Retinal pigment epithelial cell (primary cell): ENCODE measurements around the gene ZNF605.

Source experiments
- DNase-seq: peaks from one replicate; pipeline ENCODE4 v3.0.0-alpha.2; 2010; ENCODE audit warnings: low read depth
- H3K4me3 ChIP-seq: 2 replicates; pipeline ENCODE4 v1.5.1; 2011; ENCODE audit warnings: mild to moderate bottlenecking, low read length, control low read depth, moderate library complexity
- CTCF ChIP-seq: conservative IDR thresholded peaks from 2 replicates; pipeline ENCODE4 v1.5.1; 2011; ENCODE audit warnings: low read depth, low read length, control low read depth, inconsistent platforms

Gene ZNF605

GRCh38 chr12:132874175-132874574, 81.9 kb downstream of the ZNF605 start:
- DNase-seq: no peak
- no peak for TF ChIP-seq CTCF
- H3K4me3 ChIP-seq: no peak overlapping the region

DNA sequence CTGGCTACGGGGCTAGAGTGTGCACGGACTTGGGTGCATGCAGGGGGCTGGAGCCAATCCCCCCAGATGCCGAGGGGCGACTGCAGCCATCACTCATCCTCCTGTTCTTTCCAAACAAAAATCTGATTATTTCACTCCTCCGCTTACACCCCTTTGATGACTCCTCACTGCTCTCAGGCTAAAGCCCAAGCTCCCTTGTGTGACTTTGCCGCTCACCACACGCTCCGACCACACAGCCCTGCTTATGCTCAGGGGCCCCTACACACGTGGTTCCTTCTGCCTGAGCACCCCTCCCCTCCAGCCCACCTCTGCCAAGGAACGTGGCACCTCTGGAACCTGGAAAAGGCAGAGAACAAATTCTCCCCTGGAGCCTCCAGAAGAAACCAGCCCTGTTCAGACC, 82.4 kb downstream of the ZNF605 start:
- no peak overlapping the region for H3K4me3 ChIP-seq
- TF ChIP-seq CTCF: no peak
- no peak for DNase-seq

GRCh38 chr12:132872975-132873421, 83.1 kb downstream of the ZNF605 start:
- no peak overlapping the region for H3K4me3 ChIP-seq
- no peak for DNase-seq
- TF ChIP-seq CTCF: no peak

DNA sequence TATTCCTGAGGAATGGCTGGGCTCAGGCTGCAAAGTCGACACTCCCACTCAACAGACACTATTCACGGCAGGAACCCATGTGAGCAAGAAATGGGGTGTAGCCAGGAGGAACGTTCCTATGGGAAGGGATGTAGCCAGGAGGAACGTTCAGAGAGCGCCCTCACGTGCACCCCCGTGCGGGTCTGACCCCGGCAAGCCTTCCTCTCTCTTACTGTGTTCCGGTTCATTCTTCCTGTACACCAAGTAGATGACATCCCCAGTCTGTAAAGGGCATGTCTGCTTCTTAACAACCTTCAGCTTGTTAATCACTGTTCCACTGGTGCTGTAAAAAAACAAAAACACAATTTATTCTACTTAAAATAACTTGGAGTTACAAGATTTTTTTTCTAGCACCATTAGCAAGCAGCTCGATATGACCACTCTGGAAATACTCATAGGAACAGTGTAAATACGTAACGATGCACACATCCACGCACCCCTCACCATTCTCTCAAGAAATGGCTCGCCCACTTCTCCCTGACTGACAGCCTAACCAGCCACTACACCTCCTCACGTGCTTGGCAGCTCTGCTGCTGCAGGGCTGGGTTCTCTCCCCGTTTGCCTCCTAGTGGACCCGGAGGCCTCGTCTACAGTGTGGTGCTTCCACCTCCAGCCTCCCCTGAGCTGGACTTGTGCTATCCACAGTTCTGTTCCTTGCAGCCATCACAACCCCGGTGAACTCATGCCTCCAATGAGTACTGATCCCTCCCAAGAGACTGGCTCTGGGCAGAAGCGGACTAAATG, 83.8 kb downstream of the ZNF605 start:
- no peak overlapping the region for H3K4me3 ChIP-seq
- no peak for DNase-seq
- no peak for TF ChIP-seq CTCF

DNA sequence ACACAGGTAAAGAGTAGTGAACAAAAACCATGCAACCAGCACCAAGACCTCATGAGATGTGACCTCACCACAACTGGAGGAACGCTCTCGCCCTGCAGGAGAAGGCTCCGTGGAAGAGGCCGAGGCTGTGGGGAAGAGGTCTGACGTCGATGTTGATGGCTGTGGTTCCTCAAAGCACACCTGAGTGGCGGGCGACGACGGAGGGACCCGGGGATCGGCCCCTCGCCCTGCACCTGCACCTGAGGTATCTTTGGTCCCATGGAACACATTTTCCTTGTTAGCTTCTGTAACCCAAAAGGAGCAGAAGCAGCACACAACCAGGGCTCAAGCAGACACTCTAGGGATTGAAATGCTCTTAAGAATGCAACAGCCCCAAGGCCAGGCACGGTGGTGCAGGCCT, 86.6 kb downstream of the ZNF605 start:
- H3K4me3 ChIP-seq: no peak overlapping the region
- DNase-seq: no peak
- no peak for TF ChIP-seq CTCF
